PC-3 (cell line): ENCODE measurements around the gene TUBA4A. TPM values are rescaled to one million over a fixed set of nuclear protein-coding genes. Genes with fewer than 3 reads are reported as not detected.

Source experiments
- ATAC-seq: fragments of 200-7000 bp; cut with Tn5 transposase; 2 replicates; pipeline ENCODE4 v1.9.1; 2020; ENCODE audit warnings: mild to moderate bottlenecking, moderate library complexity
- BruUV-seq: library from RNA; stranded (reverse); fragments of 400-500 nt; replicated peaks from 2 replicates; lab custom pipeline; 2021; lab: Mats Ljungman, UMichigan
- CTCF ChIA-PET: fragments of 300-600 bp; sonication (Branson Sonifier 250); formaldehyde crosslinking; loops from one replicate; lab custom pipeline; 2022; ENCODE audit warnings: antibody characterized with exemption; lab: Charles Lee
- POLR2A ChIA-PET: fragments of 300-600 bp; sonication (Branson Sonifier 250); formaldehyde crosslinking; loops from one replicate; lab custom pipeline; 2022; ENCODE audit warnings: antibody characterized with exemption; ENCODE audit not compliant: unreplicated experiment; lab: Charles Lee
- DNase-seq: peaks from one replicate; pipeline ENCODE4 v3.0.0-alpha.2; 2015
- H2AFZ ChIP-seq: fragments of 300-600 bp; sonication (generic); 2 replicates; pipeline ENCODE4 v1.6.0; 2016; ENCODE audit warnings: antibody characterized with exemption, low read length
- H3F3A ChIP-seq: fragments of 300-600 bp; sonication (generic); one replicate; pipeline ENCODE4 v1.6.0; 2017; ENCODE audit warnings: antibody characterized with exemption, low read length, control low read depth, mild to moderate bottlenecking; ENCODE audit not compliant: unreplicated experiment
- H3K27ac ChIP-seq: fragments of 300-600 bp; sonication (generic); 2 replicates; pipeline ENCODE4 v1.5.1; 2016; ENCODE audit warnings: mild to moderate bottlenecking, low read length
- H3K27me3 ChIP-seq: fragments of 300-600 bp; sonication (generic); 2 replicates; pipeline ENCODE4 v1.6.1; 2016; ENCODE audit warnings: low read length, mixed read lengths
- H3K36me3 ChIP-seq: fragments of 300-600 bp; sonication (generic); 2 replicates; pipeline ENCODE4 v1.6.1; 2016; ENCODE audit warnings: low read depth, mixed run types, low read length, mixed read lengths
- H3K4me1 ChIP-seq: fragments of 300-600 bp; sonication (generic); 2 replicates; pipeline ENCODE4 v1.5.1; 2016; ENCODE audit warnings: low read length; ENCODE audit not compliant: insufficient read depth
- H3K4me2 ChIP-seq: fragments of 300-600 bp; sonication (generic); 2 replicates; pipeline ENCODE4 v1.6.0; 2016; ENCODE audit warnings: low read length
- H3K4me3 ChIP-seq: fragments of 300-600 bp; sonication (generic); 2 replicates; pipeline ENCODE4 v1.5.1; 2016; ENCODE audit warnings: mild to moderate bottlenecking, low read length, mixed read lengths
- H3K79me2 ChIP-seq: fragments of 300-600 bp; sonication (generic); 2 replicates; pipeline ENCODE4 v1.6.1; 2017; ENCODE audit warnings: low read length, mixed read lengths
- H3K9ac ChIP-seq: fragments of 300-600 bp; sonication (generic); 2 replicates; pipeline ENCODE4 v1.6.0; 2016; ENCODE audit warnings: mild to moderate bottlenecking, low read length
- H3K9me2 ChIP-seq: fragments of 300-600 bp; sonication (generic); replicated peaks from 2 replicates; pipeline ENCODE4 v1.6.1; 2016; ENCODE audit warnings: mixed run types, low read length, mixed read lengths
- H3K9me3 ChIP-seq: fragments of 300-600 bp; sonication (generic); 2 replicates; pipeline ENCODE4 v1.6.1; 2016; ENCODE audit warnings: low read length, mixed read lengths
- H4K20me1 ChIP-seq: fragments of 300-600 bp; sonication (generic); 2 replicates; pipeline ENCODE4 v1.6.1; 2016; ENCODE audit warnings: low read length, mixed read lengths
- CTCF ChIP-seq: fragments of 300-600 bp; sonication (generic); conservative IDR thresholded peaks from 2 replicates; pipeline ENCODE4 v1.5.1; 2017; ENCODE audit warnings: antibody characterized with exemption, low read depth, mild to moderate bottlenecking, low read length
- EZH2 ChIP-seq: fragments of 300-600 bp; sonication (generic); IDR thresholded peaks from one replicate; pipeline ENCODE4 v1.6.1; 2017; ENCODE audit warnings: antibody characterized with exemption, mild to moderate bottlenecking, low read length; ENCODE audit not compliant: unreplicated experiment
- EZH2phosphoT487 ChIP-seq: fragments of 300-600 bp; sonication (generic); IDR thresholded peaks from 2 replicates; pipeline ENCODE4 v1.6.1; 2018; ENCODE audit warnings: mild to moderate bottlenecking, antibody characterized with exemption, low read length, borderline replicate concordance
- intact Hi-C: fragments of 100-400 bp; cut with micrococcal nuclease; formaldehyde crosslinking; loops from 2 replicates; pipeline ENCODE4 v1.9.0; 2023
- total RNA-seq: library from RNA; depleted of rRNA; stranded (reverse); fragments of >200 nt; gene quantifications from 2 replicates; pipeline ENCODE4 v1.2.3, GENCODE V29; 2014

Gene TUBA4A
- total RNA-seq, 1 experiment from 2014 or later: 75.4 TPM

GRCh38 chr2:219274361-219274921 lies 20.7 kb upstream of the TUBA4A start:
- no peaks in the 10 kb centered on the region for H3K36me3 ChIP-seq
- H3F3A ChIP-seq: no peaks in the 10 kb centered on the region
- POLR2A ChIA-PET: interaction anchor here (0.5 to 1.1 kb wide), 6 partner anchors 20 to 68 kb away, joined by 3 to 10 read pairs (median 4); partner anchors contain the start of genes ANKZF1, ATG9A, GLB1L and STK16
- DNase-seq (peak; percentile 88), ATAC-seq (peak; percentile 36)
- no peaks in the 10 kb centered on the region for H3K9me2 ChIP-seq
- peak overlapping the region; percentile 47 for H3K4me3 ChIP-seq
- H3K79me2 ChIP-seq: no peaks in the 10 kb centered on the region
- no peaks in the 10 kb centered on the region for H3K9me3 ChIP-seq
- peak overlapping the region; percentile 30; the same call in 1 of the 2 replicates for H2AFZ ChIP-seq
- peak overlapping the region; percentile 86 for H3K27ac ChIP-seq
- CTCF ChIA-PET: interaction anchor here (0.6 to 1.1 kb wide), 4 partner anchors 20 to 98 kb away, joined by 3 to 9 read pairs (median 4); partner anchors contain the start of genes CNPPD1 and GLB1L
- peak overlapping the region; percentile 76 for H3K4me2 ChIP-seq
- no peaks in the 10 kb centered on the region for H3K27me3 ChIP-seq
- TF ChIP-seq EZH2phosphoT487 (no peak), CTCF (no peak), EZH2 (no peak)
- peaks cover 34% of the 10 kb centered on the region for H3K4me1 ChIP-seq
- H4K20me1 ChIP-seq: no peaks in the 10 kb centered on the region
- TSS peak; percentile 79 for BruUV-seq
- peak overlapping the region; percentile 59 for H3K9ac ChIP-seq
- intact Hi-C loops: loop anchor here (2.0 kb wide), 1 partner anchor 26 kb away; no protein-coding TSS in a partner anchor

- ATAC-seq: peak; percentile 74
- Histone ChIP-seq H3K9me2 (no peaks in the 10 kb centered on the region), H3K9me3 (no peaks in the 10 kb centered on the region), H3K27ac (peak overlapping the region; percentile 86), H3K4me3 (peak overlapping the region; percentile 47), H3K36me3 (no peaks in the 10 kb centered on the region), H3K79me2 (no peaks in the 10 kb centered on the region), H2AFZ (peak overlapping the region; percentile 30; the same call in 1 of the 2 replicates), H4K20me1 (no peaks in the 10 kb centered on the region), H3F3A (no peaks in the 10 kb centered on the region), H3K4me1 (peaks cover 34% of the 10 kb centered on the region), H3K27me3 (no peaks in the 10 kb centered on the region), H3K9ac (peak overlapping the region; percentile 59), H3K4me2 (peak overlapping the region; percentile 76)
- intact Hi-C loops: loop anchor here (2.0 kb wide), 1 partner anchor 25 kb away; no protein-coding TSS in a partner anchor
- no peak for TF ChIP-seq CTCF
- TF ChIP-seq EZH2phosphoT487: no peak
- no peak for TF ChIP-seq EZH2
- POLR2A ChIA-PET: interaction anchor here (0.5 to 1.1 kb wide), 3 partner anchors 20 to 44 kb away, joined by 6 to 10 read pairs (median 9); partner anchors contain the start of genes ANKZF1, ATG9A, TUBA4A and TUBA4B
- CTCF ChIA-PET: interaction anchor here (0.9 to 1.1 kb wide), 3 partner anchors 21 to 56 kb away, joined by 3 to 9 read pairs (median 4); partner anchors contain the start of gene GLB1L
- BruUV-seq: no TSS peak
- DNase-seq: peak; percentile 92
These were observed 20.2 kb upstream of the TUBA4A start for GRCh38 chr2:219273937-219274336.

- intact Hi-C loops: no loop called here
- H3K4me3 ChIP-seq: no peak overlapping the region
- H3K4me1 ChIP-seq: peaks cover 26% of the 10 kb centered on the region
- H3K27ac ChIP-seq: no peak overlapping the region
- ChIA-PET CTCF (no interaction called here), POLR2A (no interaction called here)
- BruUV-seq: no TSS peak
- H3K4me2 ChIP-seq: no peak overlapping the region
- no peaks in the 10 kb centered on the region for H3K79me2 ChIP-seq
- DNase-seq (peak; percentile 13), ATAC-seq (no peak)
- H4K20me1 ChIP-seq: no peaks in the 10 kb centered on the region
- TF ChIP-seq EZH2phosphoT487 (no peak), EZH2 (no peak), CTCF (no peak)
- no peaks in the 10 kb centered on the region for H3K9me3 ChIP-seq
- H3K9me2 ChIP-seq: no peaks in the 10 kb centered on the region
- no peaks in the 10 kb centered on the region for H3K36me3 ChIP-seq
- no peaks in the 10 kb centered on the region for H3F3A ChIP-seq
- no peak overlapping the region for H2AFZ ChIP-seq
- no peak overlapping the region for H3K9ac ChIP-seq
- no peaks in the 10 kb centered on the region for H3K27me3 ChIP-seq
These were observed 19.3 kb upstream of the TUBA4A start for GRCh38 chr2:219272995-219273394.
